Right lobe of liver (tissue), 4 donors: ENCODE data around the gene COL24A1.

ENCODE experiments used
- POLR2A ChIP-seq: fragments of 450-650 bp; IDR thresholded peaks from one replicate; pipeline ENCODE4 v1.6.1; 2017; ENCODE audit warnings: antibody characterized with exemption, mild to moderate bottlenecking
- TF ChIP-seq, protein P1 (sequence below), 4 donors: fragments of 200-600 bp in 3 of 4; fragments of 450-650 bp in 1 of 4; IDR thresholded peaks; one replicate each; pipeline versions ENCODE4 v1.5.1 to v1.8.0; 2016 to 2022; ENCODE audit warnings: antibody characterized with exemption in 4 of 4, mild to moderate bottlenecking in 2 of 4
- donor health status: DM: no; HTN: no; CAD: no.
- donor health status: DM: no; HTN: no; CAD: no.
- donor health status: DM: no; HTN: yes; CAD: no.

DNA sequence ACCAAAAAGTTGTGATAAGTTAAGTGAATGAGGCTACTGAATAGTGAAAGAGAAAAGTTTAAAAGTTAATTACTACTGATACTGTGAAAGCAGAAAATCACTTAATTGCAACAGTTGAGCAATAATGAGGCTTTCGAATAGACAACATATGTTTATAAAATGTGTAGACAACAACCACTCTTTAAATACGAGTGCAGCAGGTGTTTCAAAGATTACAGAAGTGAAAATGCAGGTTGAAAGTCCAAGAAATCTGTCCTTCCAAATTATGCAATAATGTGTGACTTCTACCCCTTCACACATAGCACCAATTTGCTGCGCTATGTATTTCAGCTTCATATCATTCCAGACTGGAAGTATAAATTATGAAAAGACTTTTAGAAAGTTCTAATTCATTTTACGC, 213.0 kb downstream of the COL24A1 start:
- TF ChIP-seq, protein P1, sequence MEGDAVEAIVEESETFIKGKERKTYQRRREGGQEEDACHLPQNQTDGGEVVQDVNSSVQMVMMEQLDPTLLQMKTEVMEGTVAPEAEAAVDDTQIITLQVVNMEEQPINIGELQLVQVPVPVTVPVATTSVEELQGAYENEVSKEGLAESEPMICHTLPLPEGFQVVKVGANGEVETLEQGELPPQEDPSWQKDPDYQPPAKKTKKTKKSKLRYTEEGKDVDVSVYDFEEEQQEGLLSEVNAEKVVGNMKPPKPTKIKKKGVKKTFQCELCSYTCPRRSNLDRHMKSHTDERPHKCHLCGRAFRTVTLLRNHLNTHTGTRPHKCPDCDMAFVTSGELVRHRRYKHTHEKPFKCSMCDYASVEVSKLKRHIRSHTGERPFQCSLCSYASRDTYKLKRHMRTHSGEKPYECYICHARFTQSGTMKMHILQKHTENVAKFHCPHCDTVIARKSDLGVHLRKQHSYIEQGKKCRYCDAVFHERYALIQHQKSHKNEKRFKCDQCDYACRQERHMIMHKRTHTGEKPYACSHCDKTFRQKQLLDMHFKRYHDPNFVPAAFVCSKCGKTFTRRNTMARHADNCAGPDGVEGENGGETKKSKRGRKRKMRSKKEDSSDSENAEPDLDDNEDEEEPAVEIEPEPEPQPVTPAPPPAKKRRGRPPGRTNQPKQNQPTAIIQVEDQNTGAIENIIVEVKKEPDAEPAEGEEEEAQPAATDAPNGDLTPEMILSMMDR (IDR thresholded peaks at IDR 0.05) = no peak
- TF ChIP-seq POLR2A = no peak
